ENCODE measurements around the gene DNAH8. TPM values are rescaled to one million over a fixed set of nuclear protein-coding genes. Genes with fewer than 3 reads are reported as not detected.

DNAH8 gene
- total RNA-seq, 1 experiment from 2014 or later, result not detected

GRCh38 chr6:38728203-38728602, 13.1 kb downstream of the DNAH8 start:
- in situ Hi-C loops (cut with HindIII; ENCODE audit: low sequenced_read_pairs), result no loop called here
- DNase-seq (ENCODE audit: low spot score), result no peak

- in situ Hi-C loops (cut with HindIII; ENCODE audit: low sequenced_read_pairs), result no loop called here
- DNase-seq (ENCODE audit: low spot score), result peak; percentile 40
Measured at GRCh38 chr6:38730140-38730862, 15.2 kb downstream of the DNAH8 start.

- DNase-seq (ENCODE audit: low spot score), result no peak
- in situ Hi-C loops (cut with HindIII; ENCODE audit: low sequenced_read_pairs), result no loop called here
Measured at GRCh38 chr6:38736951-38737350, 21.8 kb downstream of the DNAH8 start.

GRCh38 chr6:38738261-38738660, 23.1 kb downstream of the DNAH8 start:
- in situ Hi-C loops (cut with HindIII; ENCODE audit: low sequenced_read_pairs), result no loop called here
- no peak for DNase-seq (ENCODE audit: low spot score)

DNA sequence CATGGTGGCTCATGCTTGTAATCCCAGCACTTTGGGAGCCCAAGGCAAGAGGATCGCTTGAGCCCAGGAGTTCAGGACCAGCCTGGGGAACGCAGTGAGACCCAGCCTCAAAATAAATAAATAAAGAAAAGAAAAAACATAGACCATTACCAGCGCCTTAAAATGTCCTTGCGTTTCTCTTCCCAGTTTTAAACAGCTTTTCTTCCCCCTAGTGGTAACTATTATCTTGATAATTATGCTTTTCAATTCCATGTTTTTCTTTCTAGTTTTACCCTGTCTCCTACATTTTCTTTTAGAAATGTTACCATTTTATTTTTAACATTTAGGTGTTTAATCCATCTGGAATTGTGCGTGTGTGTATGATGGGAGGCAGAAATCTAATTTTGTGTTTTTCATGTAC, 24.4 kb downstream of the DNAH8 start:
- in situ Hi-C loops (cut with HindIII; ENCODE audit: low sequenced_read_pairs), result no loop called here
- no peak for DNase-seq (ENCODE audit: low spot score)

GRCh38 chr6:38749473-38749872, 34.4 kb downstream of the DNAH8 start:
- no peak for DNase-seq (ENCODE audit: low spot score)
- in situ Hi-C loops (cut with HindIII; ENCODE audit: low sequenced_read_pairs), result no loop called here

DNA sequence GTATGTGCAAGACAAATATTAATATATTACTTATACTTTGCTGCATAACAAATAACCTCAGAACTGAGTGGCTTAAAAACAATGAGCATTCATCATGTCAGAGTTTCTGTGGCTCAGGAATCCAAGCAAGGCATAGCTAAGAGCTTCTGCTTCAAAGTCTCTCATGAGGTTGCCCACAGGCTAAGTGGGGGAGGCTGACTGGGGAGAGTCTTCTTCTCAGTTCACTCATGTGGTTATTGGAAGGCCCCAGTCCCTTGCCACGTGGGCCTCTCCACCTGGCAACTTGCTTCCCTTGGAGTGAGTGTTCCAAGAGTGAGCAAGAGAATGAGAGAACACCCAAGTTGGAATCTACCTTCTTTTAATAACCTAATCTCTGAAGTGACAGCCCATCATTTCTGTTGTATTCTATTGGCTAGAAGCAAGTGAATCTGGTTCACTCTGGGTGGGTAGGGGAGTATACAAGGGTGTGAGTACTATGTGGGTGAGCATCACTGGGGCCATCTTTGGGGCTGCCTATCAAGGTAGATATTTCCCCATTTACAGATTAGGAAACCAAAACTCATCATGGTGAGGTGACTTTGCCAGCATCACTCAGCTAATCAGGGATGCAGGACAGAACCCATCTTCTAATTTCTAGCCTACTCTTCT, 36.0 kb downstream of the DNAH8 start:
- no peak for DNase-seq (ENCODE audit: low spot score)
- in situ Hi-C loops (cut with HindIII; ENCODE audit: low sequenced_read_pairs), result no loop called here

DNA sequence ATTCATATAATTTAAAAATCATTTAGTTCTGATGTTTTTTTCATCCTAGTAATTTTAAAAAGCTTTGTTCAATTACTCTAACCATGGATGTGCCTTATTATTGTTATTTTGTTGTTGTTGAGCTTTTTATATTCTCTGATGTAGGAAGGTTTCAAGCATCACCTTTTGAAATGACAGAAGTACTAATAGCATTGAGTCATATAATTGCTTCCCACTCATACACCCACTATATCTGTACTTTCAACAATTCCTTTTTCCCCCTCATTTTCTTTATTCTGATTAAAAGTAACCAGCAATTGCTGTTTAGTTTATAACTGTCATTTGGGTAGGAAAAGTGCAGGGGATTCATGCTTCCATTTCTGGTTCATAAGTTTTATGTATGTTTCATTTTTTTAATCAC, 38.6 kb downstream of the DNAH8 start:
- no peak for DNase-seq (ENCODE audit: low spot score)
- in situ Hi-C loops (cut with HindIII; ENCODE audit: low sequenced_read_pairs), result no loop called here

GRCh38 chr6:38755207-38755606, 40.1 kb downstream of the DNAH8 start:
- no peak for DNase-seq (ENCODE audit: low spot score)
- in situ Hi-C loops (cut with HindIII; ENCODE audit: low sequenced_read_pairs), result no loop called here

DNA sequence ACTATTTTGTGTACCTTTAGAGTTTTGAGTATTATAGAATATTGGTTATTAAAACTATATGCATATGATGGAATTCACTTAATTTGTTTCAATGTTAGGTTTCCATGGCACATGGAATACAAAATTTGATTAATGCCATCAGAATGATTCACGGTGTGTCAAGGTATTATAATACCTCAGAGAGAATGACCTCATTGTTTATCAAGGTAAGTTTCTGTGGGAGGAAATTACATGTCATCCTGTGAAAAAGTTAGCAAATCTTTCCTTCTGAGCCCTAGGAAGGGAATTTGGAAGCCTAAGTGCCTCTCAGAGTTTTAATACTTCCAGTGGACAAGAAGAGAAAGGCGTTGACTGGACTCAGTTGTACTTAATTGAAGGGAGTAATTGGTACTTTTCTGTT, 40.8 kb downstream of the DNAH8 start:
- in situ Hi-C loops (cut with HindIII; ENCODE audit: low sequenced_read_pairs), result no loop called here
- DNase-seq (ENCODE audit: low spot score), result no peak

DNA sequence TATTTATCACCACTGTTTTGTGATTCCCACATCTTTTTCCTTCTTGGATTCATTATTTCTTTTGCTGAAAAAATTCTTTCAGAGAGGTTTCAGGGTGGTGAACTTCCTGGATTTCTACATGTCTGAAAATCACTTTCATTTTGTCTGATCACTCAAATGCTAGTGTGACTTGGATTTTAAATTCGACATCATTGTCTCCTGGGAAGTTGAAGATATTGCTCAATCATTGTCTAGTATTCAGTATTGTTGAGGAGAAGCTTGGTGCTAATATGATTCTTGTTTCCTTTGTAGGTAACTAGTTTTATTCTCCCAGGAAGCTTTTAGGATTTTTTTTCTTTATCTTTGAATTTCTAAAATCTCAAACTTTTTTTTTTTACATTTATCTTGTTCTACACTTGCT, 45.0 kb downstream of the DNAH8 start:
- in situ Hi-C loops (cut with HindIII; ENCODE audit: low sequenced_read_pairs), result no loop called here
- no peak for DNase-seq (ENCODE audit: low spot score)

DNA sequence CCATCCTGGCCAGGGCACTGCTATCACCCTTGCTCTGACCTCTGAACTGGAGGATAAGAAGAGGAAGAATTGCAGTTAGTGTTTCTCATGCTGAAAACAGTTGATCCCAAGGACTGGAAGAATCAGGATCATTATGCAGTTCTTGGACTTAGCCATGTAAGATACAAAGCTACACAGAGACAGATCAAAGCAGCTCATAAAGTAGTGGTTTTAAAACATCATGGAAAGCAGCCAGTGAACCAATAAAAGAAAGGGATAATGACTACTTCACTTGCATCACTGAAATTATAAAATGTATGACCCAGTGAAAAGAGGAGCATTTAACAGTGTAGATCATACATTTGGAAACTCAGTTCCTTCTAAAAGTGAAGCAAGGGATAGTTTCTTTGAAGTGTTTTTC, 47.7 kb downstream of the DNAH8 start:
- in situ Hi-C loops (cut with HindIII; ENCODE audit: low sequenced_read_pairs), result no loop called here
- DNase-seq (ENCODE audit: low spot score), result no peak

DNA sequence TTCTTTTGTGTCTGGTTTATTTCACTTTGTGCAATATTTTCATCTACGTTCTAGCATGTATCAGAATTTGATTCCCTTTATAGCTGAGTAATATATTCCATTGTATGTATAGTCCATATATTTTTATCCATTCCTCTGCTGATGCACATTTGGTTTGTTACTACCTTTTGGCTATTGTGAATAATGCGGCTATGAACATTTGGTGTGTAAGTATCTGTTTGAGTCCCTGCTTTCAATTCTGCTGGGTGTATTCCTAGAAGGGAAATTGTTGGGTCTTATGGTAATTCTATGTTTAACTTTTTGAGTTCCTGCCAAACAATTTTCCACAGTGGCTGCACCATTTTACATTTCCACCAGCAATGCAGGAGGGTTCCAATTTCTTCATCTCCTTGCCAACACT, 52.4 kb downstream of the DNAH8 start:
- in situ Hi-C loops (cut with HindIII; ENCODE audit: low sequenced_read_pairs), result no loop called here
- no peak for DNase-seq (ENCODE audit: low spot score)

GRCh38 chr6:38773338-38773737, 58.2 kb downstream of the DNAH8 start:
- DNase-seq (ENCODE audit: low spot score), result no peak
- in situ Hi-C loops (cut with HindIII; ENCODE audit: low sequenced_read_pairs), result no loop called here

- DNase-seq (ENCODE audit: low spot score), result no peak
- in situ Hi-C loops (cut with HindIII; ENCODE audit: low sequenced_read_pairs), result no loop called here
Measured at GRCh38 chr6:38774929-38775707, 60.0 kb downstream of the DNAH8 start.

GRCh38 chr6:38775870-38776269, 60.8 kb downstream of the DNAH8 start:
- DNase-seq (ENCODE audit: low spot score), result no peak
- in situ Hi-C loops (cut with HindIII; ENCODE audit: low sequenced_read_pairs), result no loop called here

- in situ Hi-C loops (cut with HindIII; ENCODE audit: low sequenced_read_pairs), result no loop called here
- DNase-seq (ENCODE audit: low spot score), result no peak
Measured at GRCh38 chr6:38776515-38776914, 61.4 kb downstream of the DNAH8 start.

DNA sequence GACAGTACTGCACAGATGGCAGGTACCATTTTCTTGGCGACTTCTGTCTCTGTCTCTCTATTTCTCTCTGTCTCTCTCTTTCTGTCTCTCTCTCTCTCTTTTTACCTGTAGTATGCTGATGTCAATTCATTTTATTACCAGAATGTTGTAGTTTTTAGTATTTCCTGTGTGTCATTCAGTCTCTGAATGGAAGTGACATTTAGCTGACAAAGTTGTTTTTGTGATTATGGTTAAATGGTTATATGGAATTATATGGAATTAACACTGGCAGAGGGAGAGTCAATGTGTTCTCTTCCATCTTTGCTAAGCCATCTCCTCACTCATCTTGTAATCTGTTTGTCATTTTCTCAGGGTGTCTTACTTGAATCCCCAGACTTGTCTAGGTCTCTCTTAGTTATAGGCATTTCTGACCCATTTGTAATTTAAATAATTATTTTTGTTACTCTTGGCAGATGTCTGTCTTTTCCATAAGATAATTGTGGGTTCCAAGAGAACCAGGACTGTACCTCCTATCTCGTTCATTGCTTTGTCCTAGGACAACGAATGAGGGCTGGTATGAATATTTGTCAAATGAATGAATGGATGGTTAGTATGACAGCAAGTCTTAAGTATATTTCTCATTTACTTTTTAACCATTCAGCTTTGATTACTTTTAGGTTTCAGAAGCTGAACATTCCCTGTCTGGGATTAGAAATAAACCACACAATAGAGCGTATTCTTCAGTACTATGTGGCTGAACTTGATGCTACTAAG, 64.4 kb downstream of the DNAH8 start:
- in situ Hi-C loops (cut with HindIII; ENCODE audit: low sequenced_read_pairs), result no loop called here

DNA sequence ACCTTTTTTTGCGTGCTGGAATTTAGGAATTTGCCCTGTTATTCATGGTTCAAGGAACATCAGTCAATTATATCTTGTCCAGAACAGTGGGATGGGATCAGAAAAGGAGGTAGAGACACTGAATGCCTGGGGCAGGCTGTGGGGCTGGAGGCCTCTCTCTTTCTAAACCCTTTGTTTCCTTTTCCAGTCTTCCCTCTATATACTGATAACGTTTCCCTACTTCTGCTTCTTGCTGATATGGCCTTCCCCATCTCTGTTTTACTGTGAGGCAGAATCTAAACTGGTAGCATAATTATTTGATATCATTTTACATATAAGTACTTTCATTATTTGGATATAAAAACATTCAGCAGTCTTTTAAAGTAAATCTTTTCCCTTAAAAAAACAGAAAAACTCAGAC, 67.5 kb downstream of the DNAH8 start:
- DNase-seq (ENCODE audit: low spot score), result no peak

More for the DNA sequence above, 64.4 kb downstream of the DNAH8 start:
- no peak for DNase-seq (ENCODE audit: low spot score)

More for the DNA sequence above, 67.5 kb downstream of the DNAH8 start:
- in situ Hi-C loops (cut with HindIII; ENCODE audit: low sequenced_read_pairs), result no loop called here

All from G401 (cell line).